Endothelial cell of umbilical vein (primary cell): Measurements from ENCODE around the gene LILRB5. TPM values are rescaled to one million over a fixed set of nuclear protein-coding genes. Genes with fewer than 3 reads are reported as not detected.

Experiments used
- BruUV-seq: library from RNA; stranded (reverse); fragments of 400-500 nt; replicated peaks from 2 replicates; lab custom pipeline; 2021; lab: Mats Ljungman, UMichigan
- CTCF ChIA-PET: fragments of 300-600, 350-600 bp; sonication (Branson Sonifier 250); formaldehyde crosslinking; loops from one replicate; lab custom pipeline; 2021; ENCODE audit warnings: antibody characterized with exemption, inconsistent platforms; lab: Charles Lee
- POLR2A ChIA-PET: fragments of 300-600, 350-600 bp; sonication (Branson Sonifier 250); formaldehyde crosslinking; loops from one replicate; lab custom pipeline; 2021; ENCODE audit warnings: antibody characterized with exemption, inconsistent platforms; lab: Charles Lee
- DNase-seq: peaks from one replicate; pipeline ENCODE4 v3.0.0-alpha.2; 2011; ENCODE audit warnings: low read depth, low spot score
- FAIRE-seq: peaks from 2 replicates; lab custom pipeline; 2011; peaks lifted over from hg19 to GRCh38; lab: Jason Lieb, UNC
- H2AFZ ChIP-seq: 2 replicates; pipeline ENCODE4 v1.6.0; 2012; ENCODE audit warnings: low read depth, low read length, control low read depth, inconsistent platforms
- H3K27ac ChIP-seq: 2 replicates; pipeline ENCODE4 v1.5.1; 2011; ENCODE audit warnings: low read depth, mild to moderate bottlenecking, control low read depth, low read length, moderate library complexity; ENCODE audit not compliant: insufficient read depth
- H3K27me3 ChIP-seq, 2 experiments: 2 replicates each; pipeline versions ENCODE4 v1.6.0 to v1.6.1; 2011; ENCODE audit warnings: low read length in 2 of 2, mixed read lengths in 1 of 2; ENCODE audit not compliant: control insufficient read depth in 2 of 2, insufficient read depth in 2 of 2
- H3K36me3 ChIP-seq, 2 experiments: 2 replicates in 1 of 2; 3 replicates in 1 of 2; pipeline ENCODE4 v1.5.1; 2011; ENCODE audit warnings: low read length in 2 of 2, mild to moderate bottlenecking in 1 of 2, moderate library complexity in 1 of 2; ENCODE audit not compliant: control insufficient read depth in 2 of 2, insufficient read depth in 2 of 2; ENCODE audit errors: extremely low read depth in 1 of 2
- H3K4me1 ChIP-seq: 3 replicates; pipeline ENCODE4 v1.5.1; 2011; ENCODE audit warnings: mild to moderate bottlenecking, low read length; ENCODE audit not compliant: control insufficient read depth, insufficient read depth; ENCODE audit errors: extremely low read depth
- H3K4me2 ChIP-seq: 2 replicates; pipeline ENCODE4 v1.6.1; 2011; ENCODE audit warnings: low read length, control low read depth, mixed read lengths; ENCODE audit not compliant: insufficient read depth
- H3K4me3 ChIP-seq, 3 experiments: fragments of 200-600 bp in 1 of 3; sonication (generic), shearing (Covaris generic) in 1 of 3; replicated peaks in 1 of 3; 2 replicates each; pipeline ENCODE4 v1.5.1; 2011 to 2016; ENCODE audit warnings: control low read depth in 3 of 3, low read length in 3 of 3, mild to moderate bottlenecking in 2 of 3, inconsistent platforms in 1 of 3, low read depth in 1 of 3, moderate library complexity in 1 of 3; ENCODE audit not compliant: insufficient read depth in 1 of 3
- H3K79me2 ChIP-seq: 2 replicates; pipeline ENCODE4 v1.6.0; 2012; ENCODE audit warnings: low read length, inconsistent platforms; ENCODE audit not compliant: control insufficient read depth, insufficient read depth
- H3K9ac ChIP-seq: replicated peaks from 2 replicates; pipeline ENCODE3; 2011; ENCODE audit warnings: low read length, control low read depth; ENCODE audit not compliant: insufficient read depth; ENCODE audit errors: extremely low read depth
- H3K9me1 ChIP-seq: replicated peaks from 3 replicates; pipeline ENCODE4 v1.6.0; 2011; ENCODE audit warnings: mild to moderate bottlenecking, low read length; ENCODE audit not compliant: control insufficient read depth, insufficient read depth; ENCODE audit errors: extremely low read depth
- H3K9me3 ChIP-seq: replicated peaks from 2 replicates; pipeline ENCODE4 v1.5.1; 2012; ENCODE audit warnings: low read length, inconsistent platforms; ENCODE audit not compliant: control insufficient read depth, insufficient read depth
- H4K20me1 ChIP-seq: replicated peaks from 2 replicates; pipeline ENCODE3; 2011; ENCODE audit warnings: mild to moderate bottlenecking, low read length; ENCODE audit not compliant: control insufficient read depth, insufficient read depth; ENCODE audit errors: extremely low read depth
- CTCF ChIP-seq, 2 donors: IDR thresholded peaks; 1 replicate in 1 of 2; 2 replicates in 1 of 2; pipeline ENCODE4 v1.5.1; 2011; ENCODE audit warnings: low read length in 2 of 2, mild to moderate bottlenecking in 2 of 2, moderate library complexity in 2 of 2, control low read depth in 1 of 2, inconsistent platforms in 1 of 2, low read depth in 1 of 2; ENCODE audit not compliant: insufficient read depth in 1 of 2; ENCODE audit errors: extremely low read depth in 1 of 2
- EZH2 ChIP-seq: IDR thresholded peaks from 2 replicates; pipeline ENCODE4 v1.6.1; 2012; ENCODE audit warnings: borderline replicate concordance, low read depth, mild to moderate bottlenecking, moderate library complexity, low read length, inconsistent platforms; ENCODE audit not compliant: severe bottlenecking
- FOS ChIP-seq: IDR thresholded peaks from 2 replicates; pipeline ENCODE4 v1.6.1; 2011; ENCODE audit warnings: mild to moderate bottlenecking, low read length, moderate library complexity, borderline replicate concordance; ENCODE audit not compliant: insufficient read depth
- GATA2 ChIP-seq: IDR thresholded peaks from 2 replicates; pipeline ENCODE4 v1.7.0; 2011; ENCODE audit warnings: low read depth, mild to moderate bottlenecking, moderate library complexity, mixed read lengths, low read length; ENCODE audit not compliant: insufficient read length, insufficient read depth
- JUN ChIP-seq: IDR thresholded peaks from 2 replicates; pipeline ENCODE4 v1.6.1; 2011; ENCODE audit warnings: borderline replicate concordance, low read depth; ENCODE audit not compliant: insufficient read length, insufficient read depth
- MAX ChIP-seq: IDR thresholded peaks from 2 replicates; pipeline ENCODE4 v1.6.1; 2011; ENCODE audit not compliant: insufficient read depth, insufficient read length
- MYC ChIP-seq: IDR thresholded peaks from one replicate; pipeline ENCODE4 v1.6.1; 2011; ENCODE audit warnings: mild to moderate bottlenecking, low read depth, low read length
- POLR2A ChIP-seq: IDR thresholded peaks from 2 replicates; pipeline ENCODE4 v1.6.1; 2012; ENCODE audit warnings: low read depth, mild to moderate bottlenecking, control low read depth, low read length
- POLR2AphosphoS5 ChIP-seq: IDR thresholded peaks from 2 replicates; pipeline ENCODE4 v1.6.1; 2012; ENCODE audit warnings: low read depth, mild to moderate bottlenecking, control low read depth, low read length, moderate library complexity; ENCODE audit not compliant: insufficient read depth
- dilution Hi-C: fragments of 300-500 bp; cut with MboI; formaldehyde crosslinking; loops from one replicate; pipeline ENCODE4 v1.15.0; 2019; ENCODE audit warnings: low sequenced_read_pairs; ENCODE audit not compliant: extremely low pct_ligation_motif_present
- intact Hi-C: fragments of 100-400 bp; cut with micrococcal nuclease; formaldehyde crosslinking; loops from one replicate; pipeline ENCODE4 v1.10.0; 2022
- polyA plus RNA-seq, 4 experiments: library from polyadenylated mRNA; depleted of rRNA in 3 of 4; stranded (reverse) in 3 of 4; unstranded in 1 of 4; fragments of >200 nt; gene quantifications; 2 replicates each; pipeline versions ENCODE4 v1.2.1 to v1.2.3, GENCODE V29; 2011 to 2012; ENCODE audit warnings: missing spikeins in 1 of 4
- total RNA-seq: library from RNA; stranded (reverse); gene quantifications from 2 replicates; pipeline ENCODE4 v1.2.3, GENCODE V29; 2021

LILRB5 gene
- total and polyA plus RNA-seq, 2 donors (not counting 3 experiments of a cell fraction or from before 2014, with no cell fraction given), result not detected

- intact Hi-C loops, result loop anchor here (5.0 kb wide), 2 partner anchors 40 to 245 kb away; partner anchors contain the start of gene LENG8
- Histone ChIP-seq H4K20me1 (peaks cover 3% of the 10 kb centered on the region), H3K4me3 (peak overlapping the region; percentile 45 to 97 (median 64)), H3K27me3 (no peaks in the 10 kb centered on the region), H3K9me1 (no peaks in the 10 kb centered on the region), H3K27ac (peak overlapping the region; percentile 91), H3K9me3 (no peaks in the 10 kb centered on the region), H3K4me2 (peak overlapping the region; percentile 96), H3K9ac (peak overlapping the region; percentile 95), H3K79me2 (peaks cover 63% of the 10 kb centered on the region), H3K36me3 (peaks cover 40 to 42% of the 10 kb centered on the region in 2 experiments), H3K4me1 (peaks cover 40% of the 10 kb centered on the region), H2AFZ (no peak overlapping the region)
- no peak for TF ChIP-seq JUN
- no peak for TF ChIP-seq EZH2
- no peak for TF ChIP-seq POLR2AphosphoS5
- no peak for TF ChIP-seq CTCF (IDR thresholded peaks at IDR 0.05; ENCODE audit: extremely low read depth in 1 of 2, insufficient read depth in 1 of 2, low read depth in 1 of 2, low read length in 2 of 2)
- TF ChIP-seq POLR2A, result no peak
- no peak for TF ChIP-seq MAX
- no peak for TF ChIP-seq FOS
- no peak for TF ChIP-seq MYC
- no peak for TF ChIP-seq GATA2
- ChIA-PET POLR2A (interaction anchor here (6.0 kb wide), 1 partner anchor 12 kb away, joined by 91 read pairs; the partner anchor contains the start of genes MBOAT7 and TSEN34), CTCF (interaction anchor here (1.3 kb wide), 1 partner anchor 30 kb away, joined by 3 read pairs; no protein-coding TSS in a partner anchor)
- no TSS peak for BruUV-seq
- FAIRE-seq (no peak), DNase-seq (no peak)
- dilution Hi-C loops, result no loop called here
These were observed 55.1 kb downstream of the LILRB5 start for GRCh38 chr19:54201980-54202379.
